Heart left ventricle (tissue), 13 donors: ENCODE measurements around the gene DNM2.

Experiments used
- POLR2A ChIP-seq, 2 donors: fragments of 450-650 bp; IDR thresholded peaks; one replicate each; pipeline ENCODE4 v1.6.1; 2017; ENCODE audit warnings: antibody characterized with exemption in 2 of 2, mild to moderate bottlenecking in 2 of 2, moderate library complexity in 2 of 2
- TF ChIP-seq, protein P1 (sequence below), 12 donors: fragments of 200-600 bp; sonication (generic) in 4 of 12; IDR thresholded peaks; one replicate each; pipeline versions ENCODE4 v1.5.0 to v1.8.0; 2018 to 2022; ENCODE audit warnings: antibody characterized with exemption in 12 of 12, mild to moderate bottlenecking in 5 of 12
- donor health status: ischemic (EF 13 %, LVEDD 7.1; RV severe dilation, severe dysfunction).
- donor health status: DM: no; HTN: yes; CAD: no.
- donor health status: DM: no; HTN: no; CAD: no.
- donor health status: ischemic (EF 25% LVEDD 6.9; RV normal size, moderate dysfunction).
- donor health status: ischemic (EF 25% LVEDD 5.7; RV mildly dilated, moderate dysfunction).
- donor health status: ischemic (EF 35%, LVEDD 5.7; RV mildly dilated, moderate dysfunction).
- donor health status: nonischemic (EF 11% LVEDD 7.7; RV severe dilation, severe dysfunction).
- donor health status: DM: yes; HTN: yes; CAD: no.
- donor health status: PGD.
- donor health status: ischemic (EF 29% LVEDD 5.4; RV normal size, mild dysfunction).
- donor health status: nonischemic (EF 23%, LVEDD 6.1; RV moderate dilation, normal function).

GRCh38 chr19:10835089-10835753 is 117.3 kb downstream of the DNM2 start:
- TF ChIP-seq, protein P1, sequence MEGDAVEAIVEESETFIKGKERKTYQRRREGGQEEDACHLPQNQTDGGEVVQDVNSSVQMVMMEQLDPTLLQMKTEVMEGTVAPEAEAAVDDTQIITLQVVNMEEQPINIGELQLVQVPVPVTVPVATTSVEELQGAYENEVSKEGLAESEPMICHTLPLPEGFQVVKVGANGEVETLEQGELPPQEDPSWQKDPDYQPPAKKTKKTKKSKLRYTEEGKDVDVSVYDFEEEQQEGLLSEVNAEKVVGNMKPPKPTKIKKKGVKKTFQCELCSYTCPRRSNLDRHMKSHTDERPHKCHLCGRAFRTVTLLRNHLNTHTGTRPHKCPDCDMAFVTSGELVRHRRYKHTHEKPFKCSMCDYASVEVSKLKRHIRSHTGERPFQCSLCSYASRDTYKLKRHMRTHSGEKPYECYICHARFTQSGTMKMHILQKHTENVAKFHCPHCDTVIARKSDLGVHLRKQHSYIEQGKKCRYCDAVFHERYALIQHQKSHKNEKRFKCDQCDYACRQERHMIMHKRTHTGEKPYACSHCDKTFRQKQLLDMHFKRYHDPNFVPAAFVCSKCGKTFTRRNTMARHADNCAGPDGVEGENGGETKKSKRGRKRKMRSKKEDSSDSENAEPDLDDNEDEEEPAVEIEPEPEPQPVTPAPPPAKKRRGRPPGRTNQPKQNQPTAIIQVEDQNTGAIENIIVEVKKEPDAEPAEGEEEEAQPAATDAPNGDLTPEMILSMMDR (IDR thresholded peaks at IDR 0.05), result no peak
- no peak for TF ChIP-seq POLR2A (IDR thresholded peaks at IDR 0.05)
